Endothelial cell of umbilical vein (primary cell): ENCODE results near the gene FBXO9. TPM values are rescaled to one million over a fixed set of nuclear protein-coding genes. Genes with fewer than 3 reads are reported as not detected.

Experiments used
- BruUV-seq: library from RNA; stranded (reverse); fragments of 400-500 nt; replicated peaks from 2 replicates; lab custom pipeline; 2021; lab: Mats Ljungman, UMichigan
- CTCF ChIA-PET: fragments of 300-600, 350-600 bp; sonication (Branson Sonifier 250); formaldehyde crosslinking; loops from one replicate; lab custom pipeline; 2021; ENCODE audit warnings: antibody characterized with exemption, inconsistent platforms; lab: Charles Lee
- POLR2A ChIA-PET: fragments of 300-600, 350-600 bp; sonication (Branson Sonifier 250); formaldehyde crosslinking; loops from one replicate; lab custom pipeline; 2021; ENCODE audit warnings: antibody characterized with exemption, inconsistent platforms; lab: Charles Lee
- DNase-seq: peaks from one replicate; pipeline ENCODE4 v3.0.0-alpha.2; 2011; ENCODE audit warnings: low read depth, low spot score
- FAIRE-seq: peaks from 2 replicates; lab custom pipeline; 2011; peaks lifted over from hg19 to GRCh38; lab: Jason Lieb, UNC
- H2AFZ ChIP-seq: 2 replicates; pipeline ENCODE4 v1.6.0; 2012; ENCODE audit warnings: low read depth, low read length, control low read depth, inconsistent platforms
- H3K27ac ChIP-seq: 2 replicates; pipeline ENCODE4 v1.5.1; 2011; ENCODE audit warnings: low read depth, mild to moderate bottlenecking, control low read depth, low read length, moderate library complexity; ENCODE audit not compliant: insufficient read depth
- H3K27me3 ChIP-seq, 2 experiments: 2 replicates each; pipeline versions ENCODE4 v1.6.0 to v1.6.1; 2011; ENCODE audit warnings: low read length in 2 of 2, mixed read lengths in 1 of 2; ENCODE audit not compliant: control insufficient read depth in 2 of 2, insufficient read depth in 2 of 2
- H3K36me3 ChIP-seq, 2 experiments: 2 replicates in 1 of 2; 3 replicates in 1 of 2; pipeline ENCODE4 v1.5.1; 2011; ENCODE audit warnings: low read length in 2 of 2, mild to moderate bottlenecking in 1 of 2, moderate library complexity in 1 of 2; ENCODE audit not compliant: control insufficient read depth in 2 of 2, insufficient read depth in 2 of 2; ENCODE audit errors: extremely low read depth in 1 of 2
- H3K4me1 ChIP-seq: 3 replicates; pipeline ENCODE4 v1.5.1; 2011; ENCODE audit warnings: mild to moderate bottlenecking, low read length; ENCODE audit not compliant: control insufficient read depth, insufficient read depth; ENCODE audit errors: extremely low read depth
- H3K4me2 ChIP-seq: 2 replicates; pipeline ENCODE4 v1.6.1; 2011; ENCODE audit warnings: low read length, control low read depth, mixed read lengths; ENCODE audit not compliant: insufficient read depth
- H3K4me3 ChIP-seq, 3 experiments: fragments of 200-600 bp in 1 of 3; sonication (generic), shearing (Covaris generic) in 1 of 3; replicated peaks in 1 of 3; 2 replicates each; pipeline ENCODE4 v1.5.1; 2011 to 2016; ENCODE audit warnings: control low read depth in 3 of 3, low read length in 3 of 3, mild to moderate bottlenecking in 2 of 3, inconsistent platforms in 1 of 3, low read depth in 1 of 3, moderate library complexity in 1 of 3; ENCODE audit not compliant: insufficient read depth in 1 of 3
- H3K79me2 ChIP-seq: 2 replicates; pipeline ENCODE4 v1.6.0; 2012; ENCODE audit warnings: low read length, inconsistent platforms; ENCODE audit not compliant: control insufficient read depth, insufficient read depth
- H3K9ac ChIP-seq: replicated peaks from 2 replicates; pipeline ENCODE3; 2011; ENCODE audit warnings: low read length, control low read depth; ENCODE audit not compliant: insufficient read depth; ENCODE audit errors: extremely low read depth
- H3K9me1 ChIP-seq: replicated peaks from 3 replicates; pipeline ENCODE4 v1.6.0; 2011; ENCODE audit warnings: mild to moderate bottlenecking, low read length; ENCODE audit not compliant: control insufficient read depth, insufficient read depth; ENCODE audit errors: extremely low read depth
- H3K9me3 ChIP-seq: replicated peaks from 2 replicates; pipeline ENCODE4 v1.5.1; 2012; ENCODE audit warnings: low read length, inconsistent platforms; ENCODE audit not compliant: control insufficient read depth, insufficient read depth
- H4K20me1 ChIP-seq: replicated peaks from 2 replicates; pipeline ENCODE3; 2011; ENCODE audit warnings: mild to moderate bottlenecking, low read length; ENCODE audit not compliant: control insufficient read depth, insufficient read depth; ENCODE audit errors: extremely low read depth
- EZH2 ChIP-seq: IDR thresholded peaks from 2 replicates; pipeline ENCODE4 v1.6.1; 2012; ENCODE audit warnings: borderline replicate concordance, low read depth, mild to moderate bottlenecking, moderate library complexity, low read length, inconsistent platforms; ENCODE audit not compliant: severe bottlenecking
- FOS ChIP-seq: IDR thresholded peaks from 2 replicates; pipeline ENCODE4 v1.6.1; 2011; ENCODE audit warnings: mild to moderate bottlenecking, low read length, moderate library complexity, borderline replicate concordance; ENCODE audit not compliant: insufficient read depth
- GATA2 ChIP-seq: IDR thresholded peaks from 2 replicates; pipeline ENCODE4 v1.7.0; 2011; ENCODE audit warnings: low read depth, mild to moderate bottlenecking, moderate library complexity, mixed read lengths, low read length; ENCODE audit not compliant: insufficient read length, insufficient read depth
- JUN ChIP-seq: IDR thresholded peaks from 2 replicates; pipeline ENCODE4 v1.6.1; 2011; ENCODE audit warnings: borderline replicate concordance, low read depth; ENCODE audit not compliant: insufficient read length, insufficient read depth
- MAX ChIP-seq: IDR thresholded peaks from 2 replicates; pipeline ENCODE4 v1.6.1; 2011; ENCODE audit not compliant: insufficient read depth, insufficient read length
- MYC ChIP-seq: IDR thresholded peaks from one replicate; pipeline ENCODE4 v1.6.1; 2011; ENCODE audit warnings: mild to moderate bottlenecking, low read depth, low read length
- POLR2A ChIP-seq: IDR thresholded peaks from 2 replicates; pipeline ENCODE4 v1.6.1; 2012; ENCODE audit warnings: low read depth, mild to moderate bottlenecking, control low read depth, low read length
- POLR2AphosphoS5 ChIP-seq: IDR thresholded peaks from 2 replicates; pipeline ENCODE4 v1.6.1; 2012; ENCODE audit warnings: low read depth, mild to moderate bottlenecking, control low read depth, low read length, moderate library complexity; ENCODE audit not compliant: insufficient read depth
- dilution Hi-C: fragments of 300-500 bp; cut with MboI; formaldehyde crosslinking; loops from one replicate; pipeline ENCODE4 v1.15.0; 2019; ENCODE audit warnings: low sequenced_read_pairs; ENCODE audit not compliant: extremely low pct_ligation_motif_present
- intact Hi-C: fragments of 100-400 bp; cut with micrococcal nuclease; formaldehyde crosslinking; loops from one replicate; pipeline ENCODE4 v1.10.0; 2022
- polyA plus RNA-seq, 4 experiments: library from polyadenylated mRNA; depleted of rRNA in 3 of 4; stranded (reverse) in 3 of 4; unstranded in 1 of 4; fragments of >200 nt; gene quantifications; 2 replicates each; pipeline versions ENCODE4 v1.2.1 to v1.2.3, GENCODE V29; 2011 to 2012; ENCODE audit warnings: missing spikeins in 1 of 4
- total RNA-seq: library from RNA; stranded (reverse); gene quantifications from 2 replicates; pipeline ENCODE4 v1.2.3, GENCODE V29; 2021
- TF ChIP-seq, protein P1 (sequence below), 2 donors: IDR thresholded peaks; 1 replicate in 1 of 2; 2 replicates in 1 of 2; pipeline ENCODE4 v1.5.1; 2011; ENCODE audit warnings: low read length in 2 of 2, mild to moderate bottlenecking in 2 of 2, moderate library complexity in 2 of 2, control low read depth in 1 of 2, inconsistent platforms in 1 of 2, low read depth in 1 of 2; ENCODE audit not compliant: insufficient read depth in 1 of 2; ENCODE audit errors: extremely low read depth in 1 of 2

The FBXO9 gene
- total and polyA plus RNA-seq, 2 donors (not counting 3 experiments of a cell fraction or from before 2014, with no cell fraction given): 48.1 to 58.9 TPM

DNA sequence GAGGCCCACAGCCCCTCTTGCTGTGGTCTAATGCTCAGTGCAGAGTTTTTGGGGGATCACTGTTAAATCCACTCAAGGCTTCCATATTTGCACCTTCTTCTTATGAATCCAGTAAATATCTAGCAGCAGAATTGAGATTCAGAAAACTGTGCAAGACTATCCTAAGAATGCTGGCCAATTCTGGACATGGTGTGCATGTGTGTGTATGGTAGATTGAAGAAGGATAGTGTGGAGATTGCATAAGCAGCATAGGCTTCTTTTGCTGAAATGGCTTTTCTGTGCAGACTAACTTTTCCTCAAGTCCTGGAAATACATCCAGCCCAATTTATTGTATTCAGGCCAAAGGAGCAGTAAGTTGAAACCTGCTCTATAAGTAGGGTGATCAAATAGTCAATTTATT is 39.7 kb downstream of the FBXO9 start:
- dilution Hi-C loops (no loop called here), intact Hi-C loops (loop anchor here (10.0 kb wide), 1 partner anchor 380 kb away; no protein-coding TSS in a partner anchor)
- CTCF ChIA-PET: interaction anchor here (0.7 to 2.2 kb wide), 2 partner anchors 66 to 380 kb away, joined by 3 to 11 read pairs; no protein-coding TSS in a partner anchor
- Histone ChIP-seq H3K79me2 (no peaks in the 10 kb centered on the region), H3K4me3 (no peak overlapping the region), H3K27ac (no peak overlapping the region), H3K4me2 (no peak overlapping the region), H3K9ac (no peak overlapping the region), H3K9me1 (no peaks in the 10 kb centered on the region), H3K27me3 (no peaks in the 10 kb centered on the region), H3K36me3 (peaks cover 7% of the 10 kb centered on the region in 2 experiments), H2AFZ (no peak overlapping the region), H3K9me3 (no peaks in the 10 kb centered on the region), H3K4me1 (no peaks in the 10 kb centered on the region), H4K20me1 (no peaks in the 10 kb centered on the region)
- no peak for DNase-seq
- BruUV-seq: no TSS peak
- no peak for FAIRE-seq
- TF ChIP-seq MAX (no peak), POLR2A (no peak), JUN (no peak)
- TF ChIP-seq, protein P1, sequence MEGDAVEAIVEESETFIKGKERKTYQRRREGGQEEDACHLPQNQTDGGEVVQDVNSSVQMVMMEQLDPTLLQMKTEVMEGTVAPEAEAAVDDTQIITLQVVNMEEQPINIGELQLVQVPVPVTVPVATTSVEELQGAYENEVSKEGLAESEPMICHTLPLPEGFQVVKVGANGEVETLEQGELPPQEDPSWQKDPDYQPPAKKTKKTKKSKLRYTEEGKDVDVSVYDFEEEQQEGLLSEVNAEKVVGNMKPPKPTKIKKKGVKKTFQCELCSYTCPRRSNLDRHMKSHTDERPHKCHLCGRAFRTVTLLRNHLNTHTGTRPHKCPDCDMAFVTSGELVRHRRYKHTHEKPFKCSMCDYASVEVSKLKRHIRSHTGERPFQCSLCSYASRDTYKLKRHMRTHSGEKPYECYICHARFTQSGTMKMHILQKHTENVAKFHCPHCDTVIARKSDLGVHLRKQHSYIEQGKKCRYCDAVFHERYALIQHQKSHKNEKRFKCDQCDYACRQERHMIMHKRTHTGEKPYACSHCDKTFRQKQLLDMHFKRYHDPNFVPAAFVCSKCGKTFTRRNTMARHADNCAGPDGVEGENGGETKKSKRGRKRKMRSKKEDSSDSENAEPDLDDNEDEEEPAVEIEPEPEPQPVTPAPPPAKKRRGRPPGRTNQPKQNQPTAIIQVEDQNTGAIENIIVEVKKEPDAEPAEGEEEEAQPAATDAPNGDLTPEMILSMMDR (IDR thresholded peaks at IDR 0.05; ENCODE audit: extremely low read depth in 1 of 2, insufficient read depth in 1 of 2, low read depth in 1 of 2, low read length in 2 of 2): no peak
- POLR2A ChIA-PET: no interaction called here

DNA sequence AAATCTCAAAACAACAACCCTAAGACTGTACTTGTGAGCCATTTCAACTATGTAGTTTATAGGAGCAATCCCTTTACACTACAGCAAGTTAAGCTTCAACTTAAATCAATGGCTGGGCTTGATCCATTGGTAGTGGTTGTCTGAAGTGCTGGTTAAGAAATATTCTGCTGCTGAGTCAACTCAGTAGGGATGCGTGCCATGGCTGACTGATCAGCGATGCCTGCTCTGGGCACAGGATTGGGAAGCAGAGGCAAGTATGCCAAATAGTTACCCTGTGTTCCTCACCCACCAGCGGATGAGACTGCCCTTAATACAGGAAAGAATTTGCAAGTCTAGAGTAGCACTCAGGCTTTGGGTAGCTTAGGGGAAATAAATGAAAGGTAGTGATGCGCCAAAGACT is 41.9 kb downstream of the FBXO9 start:
- H3K9ac ChIP-seq: no peak overlapping the region
- no peaks in the 10 kb centered on the region for H3K27me3 ChIP-seq
- no peak overlapping the region for H3K4me2 ChIP-seq
- no peak overlapping the region for H3K27ac ChIP-seq
- no peaks in the 10 kb centered on the region for H3K79me2 ChIP-seq
- H3K4me3 ChIP-seq: no peak overlapping the region
- ChIA-PET POLR2A (no interaction called here), CTCF (no interaction called here)
- FAIRE-seq: no peak
- dilution Hi-C loops (no loop called here), intact Hi-C loops (loop anchor here (10.0 kb wide), 1 partner anchor 378 kb away; no protein-coding TSS in a partner anchor)
- H4K20me1 ChIP-seq: no peaks in the 10 kb centered on the region
- no peaks in the 10 kb centered on the region for H3K9me1 ChIP-seq
- H3K9me3 ChIP-seq: no peaks in the 10 kb centered on the region
- no peak for DNase-seq
- BruUV-seq: no TSS peak
- no peaks in the 10 kb centered on the region for H3K4me1 ChIP-seq
- H3K36me3 ChIP-seq: peaks cover 0 to under 1% of the 10 kb centered on the region in 2 experiments
- no peak overlapping the region for H2AFZ ChIP-seq
- TF ChIP-seq, protein P1 (IDR thresholded peaks at IDR 0.05; ENCODE audit: extremely low read depth in 1 of 2, insufficient read depth in 1 of 2, low read depth in 1 of 2, low read length in 2 of 2): no peak
- TF ChIP-seq EZH2 (no peak), POLR2A (no peak), JUN (no peak), FOS (no peak), MAX (no peak), MYC (no peak), POLR2AphosphoS5 (no peak), GATA2 (no peak)
